Hepatic stellate cell (primary cell): Measurements from ENCODE around the gene HLA-DQA1.
"Not testable (repeated sequence)": the region's sequence is repeated elsewhere in the genome, so short reads cannot be mapped to it uniquely, and the experiment has no call there.

Experiments
- DNase-seq: peaks from one replicate; pipeline ENCODE4 v3.0.0; 2011; ENCODE audit warnings: low spot score

HLA-DQA1 gene

DNA sequence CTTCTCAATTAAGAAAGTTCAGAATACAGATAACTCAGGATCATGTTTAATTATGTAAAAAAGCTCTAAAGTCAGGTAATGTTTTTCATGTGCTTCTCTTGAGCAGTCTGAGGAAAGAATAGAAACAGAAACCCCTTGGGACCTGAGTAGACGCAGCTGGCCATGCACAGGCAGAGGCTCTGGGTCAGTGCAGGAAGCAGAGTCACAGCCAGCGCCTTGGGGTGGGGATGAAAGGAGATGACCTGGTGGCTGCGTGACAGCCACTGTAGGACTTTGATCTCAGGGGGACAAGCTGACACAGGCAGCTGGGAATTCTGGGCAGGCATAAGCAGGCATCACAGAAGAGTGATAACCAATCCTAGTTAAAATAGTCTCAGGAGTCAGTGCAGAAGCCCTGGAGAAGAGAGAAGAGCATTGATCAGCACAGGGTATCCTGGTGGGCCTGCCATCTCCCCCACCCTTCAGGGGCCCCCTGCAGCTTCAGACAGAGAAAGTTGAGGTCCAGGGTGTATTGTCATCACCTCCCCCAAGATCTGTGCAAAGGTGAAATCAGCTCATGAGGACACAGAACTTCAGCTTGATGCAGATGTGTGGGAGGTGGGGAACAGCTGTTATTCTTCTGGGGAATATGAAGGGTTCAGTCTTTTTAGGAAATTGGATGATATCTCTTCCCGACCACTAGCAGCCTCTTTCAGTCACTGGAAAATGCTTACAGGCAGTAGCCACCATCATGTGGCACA, 22.8 kb downstream of the HLA-DQA1 start:
- no peak for DNase-seq

DNA sequence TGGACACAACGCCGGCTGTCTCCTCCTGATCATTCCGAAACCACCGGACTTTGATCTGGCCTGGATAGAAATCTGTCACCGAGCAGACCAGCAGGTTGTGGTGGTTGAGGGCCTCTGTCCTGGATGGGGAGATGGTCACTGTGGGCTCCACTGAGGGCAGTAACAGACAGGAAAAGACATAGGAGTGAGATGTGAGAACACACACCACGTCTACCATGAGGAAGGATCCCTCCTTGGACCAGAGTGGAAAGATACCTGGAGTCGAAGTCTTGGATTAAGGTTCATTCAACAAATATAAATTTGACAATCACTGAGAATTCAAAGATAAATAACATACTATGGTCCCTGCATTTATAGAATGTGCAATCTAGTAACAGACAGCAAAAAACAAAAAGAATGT, 24.9 kb downstream of the HLA-DQA1 start:
- no peak for DNase-seq

DNA sequence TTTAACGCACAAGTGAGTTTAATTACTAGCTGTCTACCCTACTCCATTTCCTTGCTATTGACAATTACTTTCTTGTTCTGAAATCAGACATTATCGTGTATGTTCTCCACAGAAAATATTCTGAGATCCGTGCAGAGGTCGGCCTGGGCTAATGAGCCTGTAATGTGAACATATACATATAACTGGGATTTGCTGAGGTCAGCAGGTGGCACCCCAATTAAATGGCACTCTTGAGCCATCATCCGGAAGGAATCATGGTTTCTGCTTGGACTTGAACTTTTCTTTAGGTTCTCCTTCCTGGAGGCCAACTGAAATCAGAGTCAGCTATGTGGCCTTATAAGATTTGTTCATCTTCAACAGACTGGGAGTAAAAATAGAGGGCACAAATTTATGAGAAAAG, 25.6 kb downstream of the HLA-DQA1 start:
- no peak for DNase-seq

DNA sequence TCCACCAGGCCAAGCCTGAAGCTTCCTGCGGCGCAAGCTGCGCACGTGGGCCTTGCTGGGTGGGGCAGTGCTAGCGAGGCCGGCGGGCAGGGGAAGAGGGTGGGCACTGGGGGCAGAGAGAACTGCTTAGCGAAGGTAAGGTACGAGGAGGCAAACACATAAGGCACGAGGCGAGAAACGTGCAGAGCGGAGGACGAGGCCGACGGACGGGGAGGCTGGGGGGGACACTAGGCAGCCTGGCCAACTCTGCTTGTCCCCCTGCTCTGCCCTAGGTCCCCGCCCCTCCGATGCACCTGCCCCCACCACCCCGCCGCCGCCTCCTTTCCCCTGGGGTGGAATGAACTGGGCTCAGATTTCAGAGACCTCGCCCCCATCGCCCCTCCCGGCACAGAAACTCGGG, 27.1 kb downstream of the HLA-DQA1 start:
- no peak for DNase-seq

DNA sequence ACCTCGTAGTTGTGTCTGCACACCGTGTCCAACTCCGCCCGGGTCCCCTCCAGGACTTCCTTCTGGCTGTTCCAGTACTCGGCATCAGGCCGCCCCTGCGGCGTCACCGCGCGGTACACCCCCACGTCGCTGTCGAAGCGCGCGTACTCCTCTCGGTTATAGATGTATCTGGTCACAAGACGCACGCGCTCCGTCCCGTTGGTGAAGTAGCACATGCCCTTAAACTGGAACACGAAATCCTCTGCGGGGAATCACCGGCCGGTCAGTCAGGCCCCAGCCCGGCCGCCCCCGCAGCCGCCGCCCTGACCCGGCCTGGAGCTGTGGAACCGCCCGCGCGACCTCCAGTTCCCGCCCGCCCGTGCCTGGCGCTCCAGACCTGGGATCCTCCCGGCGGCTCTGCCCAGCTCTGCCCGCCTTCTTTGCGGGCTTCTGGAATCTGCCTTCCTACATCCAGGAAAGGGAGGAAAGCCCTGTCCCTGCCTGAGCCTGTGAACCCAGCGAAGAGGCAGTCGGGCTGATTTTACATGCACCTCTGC, 27.7 kb downstream of the HLA-DQA1 start:
- DNase-seq = no peak

DNA sequence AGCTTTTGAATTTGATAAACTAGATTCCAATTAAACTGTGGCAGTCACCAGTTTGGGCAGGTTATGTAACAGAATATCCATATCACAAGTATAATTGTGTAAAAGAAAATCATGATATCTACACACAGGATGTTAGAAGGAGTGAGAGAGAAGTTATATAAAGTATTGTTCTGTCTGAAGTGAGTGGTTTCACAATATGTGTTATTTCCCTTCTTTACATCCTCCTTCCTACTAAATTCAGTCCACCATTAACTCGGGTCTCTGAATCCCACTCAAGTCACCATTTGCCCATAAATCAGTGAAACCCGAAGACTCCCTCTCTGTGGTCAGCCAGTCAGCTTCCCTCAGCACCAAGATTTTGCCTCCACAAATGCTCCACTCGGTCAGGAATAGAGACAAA, 28.5 kb downstream of the HLA-DQA1 start:
- DNase-seq = no peak

DNA sequence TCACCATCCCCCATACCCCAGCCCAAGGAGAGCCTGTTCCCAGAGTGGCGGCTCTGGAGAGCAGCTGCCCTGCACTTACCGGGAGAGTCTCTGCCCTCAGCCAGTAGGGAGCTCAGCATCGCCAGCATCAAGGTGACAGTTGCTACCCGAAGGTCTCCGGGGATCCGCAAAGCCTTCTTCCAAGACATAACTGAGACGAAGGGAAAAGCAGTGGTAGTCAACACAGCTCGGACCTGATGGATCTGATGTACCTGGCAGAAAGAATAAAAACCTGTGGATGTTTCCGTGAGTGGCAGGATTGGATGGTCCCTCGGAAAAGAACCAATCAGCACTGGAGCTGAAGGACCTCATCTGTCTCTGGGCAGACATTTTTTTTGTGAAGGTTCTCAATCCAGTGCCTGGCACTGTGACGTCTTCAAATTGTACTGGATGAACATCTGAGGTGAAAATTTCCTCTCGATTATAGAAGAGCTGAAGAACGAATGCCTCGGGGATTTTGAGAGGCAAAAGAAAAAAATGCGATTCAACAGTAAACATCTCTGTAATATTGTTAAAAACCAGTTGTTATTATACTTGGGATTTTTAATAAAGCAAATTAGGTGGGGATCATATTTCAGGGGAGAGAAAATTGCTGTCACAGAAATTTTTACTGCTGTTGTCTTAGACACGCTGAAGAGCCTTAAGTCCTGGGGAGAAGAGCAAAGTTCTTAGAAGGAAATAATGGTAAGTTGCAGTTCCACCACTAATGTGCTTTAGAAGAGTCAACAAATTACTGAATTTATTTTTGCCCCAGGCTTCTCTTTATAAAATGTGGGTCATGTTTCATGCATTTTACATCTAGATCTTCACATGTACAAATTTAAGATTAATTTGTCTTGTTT, 29.5 kb downstream of the HLA-DQA1 start, which contains the start of gene HLA-DQB1:
Gene HLA-DQB1, minus strand, starts transcription at position 238 of the 881 bp plus-strand sequence. Its CDS starts 50 bp downstream, at position 188.
- DNase-seq = peak; percentile 4

DNA sequence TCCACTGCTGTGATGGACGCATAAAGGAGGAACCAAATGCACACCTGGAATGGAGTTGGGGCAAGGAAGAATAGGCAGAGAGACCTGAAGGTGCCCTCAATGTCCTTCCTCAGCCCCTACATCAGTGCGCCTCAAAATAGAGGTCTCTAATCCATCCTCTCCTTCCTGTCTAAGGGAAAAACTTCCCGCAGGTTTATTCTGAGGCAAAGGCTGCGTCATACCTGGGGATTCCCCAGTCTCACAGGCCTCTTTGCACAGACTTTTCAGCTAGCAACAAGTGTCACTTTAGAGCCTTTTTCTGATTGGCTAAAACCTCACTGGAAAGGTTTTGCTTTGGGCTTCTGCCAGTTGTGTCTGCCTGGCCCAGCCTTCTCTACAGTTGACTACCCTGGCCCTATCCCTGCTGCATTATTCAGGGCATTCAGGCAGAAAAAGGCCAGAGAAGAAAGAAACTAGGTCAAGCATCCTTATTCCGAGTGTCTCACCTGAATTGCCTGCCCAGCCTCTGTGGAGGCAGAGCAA, 31.1 kb downstream of the HLA-DQA1 start:
- no peak for DNase-seq

DNA sequence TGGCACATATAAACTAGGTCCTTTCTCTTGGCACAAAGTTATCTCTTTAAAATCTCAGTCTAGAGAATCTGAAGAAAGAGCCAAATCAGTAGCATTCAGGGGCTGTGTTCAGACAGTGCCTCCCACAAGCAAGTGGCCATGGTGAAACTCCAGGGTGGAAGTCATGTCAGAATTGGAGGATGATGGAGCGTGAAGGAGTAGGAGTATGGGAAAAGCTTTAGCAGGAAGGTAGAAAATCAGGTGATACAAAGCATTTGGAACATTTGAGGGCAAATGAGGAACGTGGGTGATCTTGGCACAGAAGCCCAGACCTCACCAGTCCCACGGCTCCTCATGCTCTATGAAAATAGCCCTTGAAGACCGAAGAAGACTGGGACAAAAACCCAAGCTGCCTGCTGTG, 32.0 kb downstream of the HLA-DQA1 start:
- no peak for DNase-seq

DNA sequence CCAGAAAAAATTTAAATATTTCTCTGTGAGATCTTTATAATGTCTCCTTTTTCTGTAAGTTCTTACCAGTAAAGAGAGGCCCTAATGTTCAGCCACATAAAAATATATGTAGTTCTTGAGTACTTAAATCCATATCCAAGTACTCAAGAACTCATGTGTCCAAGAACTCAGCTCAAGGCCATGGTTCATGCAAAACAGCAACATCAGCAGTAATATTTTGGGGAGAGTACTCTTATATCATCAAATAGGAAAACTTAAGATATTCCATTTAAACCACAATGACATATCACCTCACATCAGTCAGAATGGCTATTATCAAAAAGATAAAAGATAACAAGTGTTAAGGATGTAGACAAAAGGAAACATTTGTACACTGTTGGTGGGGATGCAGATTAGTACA, 32.7 kb downstream of the HLA-DQA1 start:
- DNase-seq = no peak

DNA sequence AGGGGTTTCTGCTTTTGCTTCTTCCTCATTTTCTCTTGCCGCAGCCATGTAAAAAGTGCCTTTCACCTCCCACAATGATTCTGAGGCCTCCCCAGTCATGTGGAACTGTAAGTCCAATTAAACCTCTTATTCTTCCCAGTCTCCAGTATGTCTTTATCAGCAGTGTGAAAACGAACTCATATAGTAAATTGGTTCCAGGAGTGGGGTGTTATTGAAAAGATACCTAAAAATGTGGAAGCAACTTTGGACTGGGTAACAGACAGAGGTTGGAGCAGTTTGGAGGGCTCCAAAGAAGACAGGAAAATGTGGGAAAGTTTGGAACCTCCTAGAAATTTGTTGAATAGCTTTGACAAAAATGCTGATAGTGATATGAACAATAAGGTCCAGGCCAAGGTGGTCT, 34.7 kb downstream of the HLA-DQA1 start:
- not testable (repeated sequence) for DNase-seq

DNA sequence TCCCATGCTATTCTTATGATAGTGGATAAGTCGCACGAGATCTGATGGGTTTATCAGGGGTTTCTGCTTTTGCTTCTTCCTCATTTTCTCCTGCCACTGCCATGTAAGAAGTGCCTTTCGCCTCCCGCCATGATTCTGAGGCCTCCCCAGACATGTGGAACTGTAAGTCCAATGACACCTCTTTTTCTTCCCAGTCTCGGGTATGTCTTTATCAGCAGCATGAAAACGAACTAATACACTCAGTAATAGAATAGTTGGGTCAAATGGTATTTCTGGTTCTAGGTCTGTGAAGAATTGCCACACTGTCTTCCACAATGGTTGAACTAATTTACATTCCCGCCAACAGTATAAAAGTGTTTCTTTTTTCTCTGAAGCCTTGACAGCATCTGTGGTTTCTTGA, 36.9 kb downstream of the HLA-DQA1 start:
- not testable (repeated sequence) for DNase-seq

DNA sequence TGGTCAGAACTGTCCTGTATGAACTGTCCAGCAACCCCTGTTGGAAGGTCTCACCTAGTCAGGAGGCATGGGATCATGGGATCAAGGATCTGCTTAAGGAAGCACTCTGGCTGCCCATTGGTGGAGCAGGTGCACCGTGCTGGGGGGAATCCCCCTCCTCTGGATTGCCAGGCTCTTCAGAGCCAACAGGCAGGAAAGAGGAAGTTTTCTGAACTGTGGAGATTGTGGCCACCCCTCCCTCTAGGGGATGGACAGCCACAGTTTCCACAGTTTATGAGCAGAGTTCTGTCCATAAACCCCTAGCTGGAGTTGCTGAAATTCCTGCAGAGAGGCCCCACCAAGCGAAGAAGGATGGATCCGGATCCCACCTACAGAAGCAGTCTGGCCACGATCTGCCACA, 42.3 kb downstream of the HLA-DQA1 start:
- no peak for DNase-seq

DNA sequence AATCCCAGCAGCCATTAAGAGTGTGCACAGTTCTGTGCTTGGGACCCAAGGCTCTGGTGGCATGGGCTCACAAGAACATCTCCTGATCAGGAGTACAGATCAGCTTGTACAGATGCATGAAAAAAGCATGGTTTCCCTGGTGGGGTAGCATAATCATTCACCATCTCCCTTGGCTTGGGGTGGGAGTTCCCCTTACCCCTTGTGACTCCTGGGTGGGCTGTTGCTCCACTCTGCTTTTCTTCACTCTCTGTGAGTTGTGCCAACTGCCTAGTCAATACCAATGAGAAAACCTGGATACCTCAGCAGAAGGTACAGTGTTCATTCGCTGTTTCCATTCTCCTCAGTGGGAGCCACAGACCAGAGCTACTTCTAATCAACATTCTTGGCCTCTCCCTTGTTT, 42.8 kb downstream of the HLA-DQA1 start:
- DNase-seq = no peak

DNA sequence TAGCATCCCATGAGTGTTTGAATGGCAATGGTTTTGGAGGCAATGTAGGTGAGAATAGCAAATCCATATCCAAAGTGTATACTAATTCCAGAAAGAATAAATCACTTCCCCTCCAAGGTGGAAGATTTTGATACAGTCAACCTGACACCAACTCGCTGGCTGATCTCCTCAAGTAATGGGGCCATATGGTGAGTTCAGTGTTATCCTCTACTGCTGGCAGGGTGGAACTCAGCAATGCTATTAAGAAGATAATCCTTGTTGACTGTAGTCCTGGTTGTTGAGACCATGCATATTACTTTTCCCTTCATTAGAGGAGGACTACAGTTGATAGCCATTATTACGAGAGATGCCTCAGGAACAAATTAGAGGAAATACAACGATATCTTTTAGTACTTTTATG, 47.0 kb downstream of the HLA-DQA1 start:
- DNase-seq = no peak

DNA sequence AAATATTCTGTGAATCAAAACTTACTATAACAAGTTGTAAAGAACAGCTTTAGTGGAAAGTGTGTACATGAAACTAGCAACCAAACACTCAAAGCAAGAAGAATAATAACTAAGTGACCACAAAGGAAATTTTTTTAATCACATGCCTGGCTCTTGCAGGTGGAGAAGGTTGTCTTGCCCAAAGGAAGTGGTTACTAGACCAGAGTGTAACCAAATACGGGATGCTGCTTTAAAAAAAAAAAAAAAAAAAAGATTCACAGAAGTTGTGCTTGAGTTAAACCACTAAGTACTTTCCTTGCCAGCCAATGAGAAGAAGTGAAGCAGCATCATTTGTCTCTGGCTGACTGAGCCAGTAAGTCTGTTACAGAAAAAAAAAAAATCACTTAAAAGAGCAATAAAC, 48.4 kb downstream of the HLA-DQA1 start:
- no peak for DNase-seq

DNA sequence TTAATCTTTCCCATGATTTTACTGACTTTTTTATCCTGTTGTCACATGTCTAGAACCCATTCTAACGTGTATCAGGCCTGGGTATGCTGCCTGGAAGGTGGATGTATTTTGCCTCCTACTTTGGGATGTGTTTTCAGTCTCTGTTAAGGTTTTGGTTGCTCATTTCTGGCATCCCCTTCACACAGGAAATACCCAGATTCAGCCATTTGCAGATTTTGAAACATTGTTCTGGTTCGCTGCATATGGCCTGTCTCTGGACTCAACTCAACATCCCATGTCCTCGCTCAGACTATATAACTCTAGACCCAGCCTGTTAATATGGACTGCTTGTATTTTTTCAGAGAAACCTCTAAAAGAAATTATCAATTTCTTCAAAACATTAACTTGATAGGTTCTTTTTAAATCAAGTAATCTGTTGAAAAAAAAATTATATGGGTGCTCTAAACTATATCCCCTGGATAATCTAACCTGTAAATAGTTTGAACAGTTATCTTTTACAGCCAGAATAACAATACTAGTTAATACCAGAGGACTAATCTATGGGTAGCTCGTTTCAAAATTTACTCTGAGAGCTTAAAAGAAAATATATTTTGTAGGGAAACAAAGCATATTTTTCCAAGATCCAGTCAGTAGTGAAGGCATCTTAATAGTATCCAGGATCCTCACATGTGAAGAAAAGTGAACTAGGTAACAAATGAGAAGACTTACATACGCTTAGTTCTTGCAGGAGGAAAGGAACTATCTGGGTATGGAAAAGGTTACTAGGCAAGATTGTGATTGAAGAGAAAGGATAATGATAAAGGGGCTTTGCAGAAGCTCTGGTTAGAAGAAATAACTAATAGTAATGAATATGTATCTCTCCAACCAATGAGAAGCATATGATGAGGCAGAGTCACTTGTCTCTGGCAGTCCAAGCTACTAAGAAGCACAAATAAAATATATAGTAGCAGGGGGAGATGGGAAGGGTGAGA, 52.6 kb downstream of the HLA-DQA1 start:
- DNase-seq = no peak

DNA sequence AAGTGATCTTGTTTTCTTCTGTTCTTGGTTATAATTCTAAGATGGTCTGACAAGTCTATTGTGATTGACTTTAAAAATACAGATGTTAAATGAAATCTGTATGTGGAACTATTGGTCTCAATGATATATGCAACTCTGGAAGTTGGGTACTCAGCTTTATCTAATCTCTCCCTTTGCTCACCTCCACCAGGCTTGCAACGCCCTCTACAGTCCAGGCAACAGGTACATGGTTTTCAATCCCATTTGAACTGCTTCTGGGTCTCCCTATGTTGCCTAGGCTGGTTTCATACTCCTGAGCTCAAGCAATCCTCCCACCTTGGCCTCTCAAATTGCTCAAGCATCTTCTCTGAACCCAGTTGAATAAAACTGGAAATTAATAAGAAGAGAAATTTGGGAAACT, 54.8 kb downstream of the HLA-DQA1 start:
- DNase-seq = no peak
